ENCODE data around the gene LDHA. TPM values are rescaled to one million over a fixed set of nuclear protein-coding genes. Genes with fewer than 3 reads are reported as not detected.
A peak's percentile ranks its signal among the peaks of the same experiment; 100 is the strongest.

LDHA gene
- total and polyA plus RNA-seq, 3 donors from 2014 or later, result 155 to 353 (median 174) TPM

GRCh38 chr11:18375941-18376340 lies 18.4 kb upstream of the LDHA start:
- no peaks in the 10 kb centered on the region for H3K4me1 ChIP-seq
- no peak for DNase-seq
- intact Hi-C loops (cut with DNase I; ENCODE audit: low total_unique reads), result no loop called here
- no peak overlapping the region for H3K27ac ChIP-seq
- H3K27me3 ChIP-seq, result no peaks in the 10 kb centered on the region
- TF ChIP-seq POLR2A (IDR thresholded peaks at IDR 0.05) (no peak), CTCF (IDR thresholded peaks at IDR 0.05) (no peak)
- no peak overlapping the region for H3K4me3 ChIP-seq
- H3K36me3 ChIP-seq (ENCODE audit: low read depth, missing control alignments), result no peaks in the 10 kb centered on the region
- no peaks in the 10 kb centered on the region for H3K9me3 ChIP-seq
- WGBS, 2 donors, result 91 to 100% methylated on average over 1 of the region's 1 CpG

GRCh38 chr11:18379201-18379600 lies 15.2 kb upstream of the LDHA start:
- Histone ChIP-seq H3K27ac (no peak overlapping the region), H3K27me3 (no peaks in the 10 kb centered on the region), H3K4me3 (no peak overlapping the region), H3K36me3 (ENCODE audit: low read depth, missing control alignments) (no peaks in the 10 kb centered on the region), H3K9me3 (no peaks in the 10 kb centered on the region), H3K4me1 (peaks cover 14% of the 10 kb centered on the region)
- DNase-seq, result no peak
- intact Hi-C loops (cut with DNase I; ENCODE audit: low total_unique reads), result no loop called here
- 0 to 43% methylated on average over 1 to 2 of the region's 2 CpGs for whole genome bisulfite sequencing, 2 donors
- TF ChIP-seq POLR2A (IDR thresholded peaks at IDR 0.05) (no peak), CTCF (IDR thresholded peaks at IDR 0.05) (no peak)

- Histone ChIP-seq H3K9me3 (no peaks in the 10 kb centered on the region), H3K4me1 (peaks cover 19% of the 10 kb centered on the region), H3K27me3 (no peaks in the 10 kb centered on the region), H3K36me3 (ENCODE audit: low read depth, missing control alignments) (no peaks in the 10 kb centered on the region), H3K4me3 (no peak overlapping the region), H3K27ac (peak overlapping the region; percentile 83 to 93)
- intact Hi-C loops (cut with DNase I; ENCODE audit: low total_unique reads), result no loop called here
- TF ChIP-seq CTCF (IDR thresholded peaks at IDR 0.05), result no peak
- no peak for TF ChIP-seq POLR2A (IDR thresholded peaks at IDR 0.05)
- peak; percentile 76 for DNase-seq
- WGBS, 2 donors, result 33 to 37% methylated on average over 6 to 9 of the region's 9 CpGs
Observed at GRCh38 chr11:18383388-18384156, 10.8 kb upstream of the LDHA start.

GRCh38 chr11:18384157-18384641 lies 10.2 kb upstream of the LDHA start:
- intact Hi-C loops (cut with DNase I; ENCODE audit: low total_unique reads), result no loop called here
- peak overlapping the region; percentile 83 to 93 for H3K27ac ChIP-seq
- no peaks in the 10 kb centered on the region for H3K36me3 ChIP-seq (ENCODE audit: low read depth, missing control alignments)
- peak; percentile 66 for DNase-seq
- 33 to 47% methylated on average over 3 of the region's 3 CpGs for WGBS, 2 donors
- TF ChIP-seq POLR2A (IDR thresholded peaks at IDR 0.05) (no peak), CTCF (IDR thresholded peaks at IDR 0.05) (no peak)
- no peak overlapping the region for H3K4me3 ChIP-seq
- peaks cover 19% of the 10 kb centered on the region for H3K4me1 ChIP-seq
- no peaks in the 10 kb centered on the region for H3K27me3 ChIP-seq
- no peaks in the 10 kb centered on the region for H3K9me3 ChIP-seq

- Histone ChIP-seq H3K36me3 (ENCODE audit: low read depth, missing control alignments) (no peaks in the 10 kb centered on the region), H3K4me3 (no peak overlapping the region), H3K9me3 (no peaks in the 10 kb centered on the region), H3K27ac (no peak overlapping the region), H3K4me1 (peaks cover 7% of the 10 kb centered on the region), H3K27me3 (no peaks in the 10 kb centered on the region)
- no peak for TF ChIP-seq CTCF (IDR thresholded peaks at IDR 0.05)
- TF ChIP-seq POLR2A (IDR thresholded peaks at IDR 0.05), result no peak
- 93 to 94% methylated on average over 3 of the region's 3 CpGs for WGBS, 2 donors
- intact Hi-C loops (cut with DNase I; ENCODE audit: low total_unique reads), result no loop called here
- DNase-seq, result no peak
Observed at GRCh38 chr11:18390088-18390487, 4.3 kb upstream of the LDHA start.
